ENCODE data around the gene RIPOR3. TPM values are rescaled to one million over a fixed set of nuclear protein-coding genes. Genes with fewer than 3 reads are reported as not detected.

RIPOR3 gene
- total and polyA plus RNA-seq, 9 of the 15 experiments (the other 6 are each of a cell fraction or from before 2014, with no cell fraction given): 3.3 to 62.7 (median 21.4) TPM

- TF ChIP-seq TAF15 (IDR thresholded peaks at IDR 0.05; ENCODE audit: low read depth, low read length) (no peak), GTF2E2 (tag; IDR thresholded peaks at IDR 0.05) (no peak), IFI16 (CRISPR knock-in tag; IDR thresholded peaks at IDR 0.05) (no peak), HNRNPK (IDR thresholded peaks at IDR 0.05; ENCODE audit: low read depth, low read length, poor library complexity, severe bottlenecking) (no peak), CBX5 (IDR thresholded peaks at IDR 0.05; ENCODE audit: borderline replicate concordance, low read depth) (no peak), CBX3 (IDR thresholded peaks at IDR 0.05; ENCODE audit: borderline replicate concordance in 1 of 2, low read length in 2 of 2) (peak in 1 of 2 experiments; percentile 37; a peak in 1 of 3 replicates), RFX5 (IDR thresholded peaks at IDR 0.05; ENCODE audit: low read depth, low read length) (no peak), ZNF280B (CRISPR knock-in tag; IDR thresholded peaks at IDR 0.05) (no peak), RBM15 (IDR thresholded peaks at IDR 0.05; ENCODE audit: insufficient read depth, low read length) (no peak), ZKSCAN3 (CRISPR knock-in tag; IDR thresholded peaks at IDR 0.05) (no peak), NCOA6 (IDR thresholded peaks at IDR 0.05) (no peak), SMAD3 (CRISPR knock-in tag; conservative IDR thresholded peaks at IDR 0.05) (no peak), ILK (tag; IDR thresholded peaks at IDR 0.05; ENCODE audit: borderline replicate concordance, low read depth) (no peak), POLR2B (IDR thresholded peaks at IDR 0.05; ENCODE audit: low read depth, partially characterized antibody) (no peak), ATF1 (CRISPR knock-in tag; IDR thresholded peaks at IDR 0.05) (no peak), ATF1 (tag; IDR thresholded peaks at IDR 0.05) (peak; percentile 41; the same call in 1 of the 2 replicates), EP300 (IDR thresholded peaks at IDR 0.05; ENCODE audit: low read length) (peak; percentile 60; the same call in 1 of the 2 replicates), TGIF2 (CRISPR knock-in tag; IDR thresholded peaks at IDR 0.05) (no peak), NFYB (IDR thresholded peaks at IDR 0.05; ENCODE audit: extremely low read depth, insufficient read length) (peak; percentile 8), ZZZ3 (IDR thresholded peaks at IDR 0.05) (no peak), JUND (IDR thresholded peaks at IDR 0.05; ENCODE audit: borderline replicate concordance, low read depth, low read length) (peak; percentile 33; the same call in 1 of the 2 replicates), JUND (tag; IDR thresholded peaks at IDR 0.05; ENCODE audit: borderline replicate concordance, low read depth, low read length) (no peak; the same call in 2 of the 3 replicates), ZNF586 (CRISPR knock-in tag; conservative IDR thresholded peaks at IDR 0.05) (no peak), ZBTB49 (CRISPR knock-in tag; IDR thresholded peaks at IDR 0.05; ENCODE audit: borderline replicate concordance) (no peak), ZNF282 (CRISPR knock-in tag; IDR thresholded peaks at IDR 0.05) (no peak), GATAD2B (IDR thresholded peaks at IDR 0.05; ENCODE audit: borderline replicate concordance) (no peak), PYGO2 (tag; IDR thresholded peaks at IDR 0.05) (no peak), ELF2 (CRISPR knock-in tag; IDR thresholded peaks at IDR 0.05) (no peak)
These were observed 17.7 kb downstream of the RIPOR3 start (continued) for GRCh38 chr20:50673466-50674137.

Data from K562 (cell line).